Measurements from ENCODE around the gene LDB2.

DNA sequence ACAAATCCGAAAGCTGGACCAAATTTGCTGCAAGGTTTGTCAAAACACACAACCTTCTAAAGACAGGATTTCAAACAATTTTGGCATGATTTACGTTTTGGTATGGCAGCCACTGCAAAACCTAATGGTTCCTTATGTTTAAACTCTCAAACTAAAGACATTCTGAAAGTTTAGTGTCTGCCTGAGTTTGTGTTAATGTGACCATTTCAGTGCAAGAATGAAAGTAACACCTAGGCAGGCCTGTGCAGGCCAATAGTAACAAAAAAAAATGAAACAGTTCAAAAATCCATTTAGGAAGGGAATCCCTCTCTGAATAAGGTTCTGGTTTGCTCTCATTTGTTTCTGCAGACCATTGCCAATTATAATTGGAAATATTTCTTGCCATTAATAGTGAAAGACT lies 1.9 kb upstream of the LDB2 start:
- no peak for TF ChIP-seq EGR1 (IDR thresholded peaks at IDR 0.05)
- TF ChIP-seq EP300 (IDR thresholded peaks at IDR 0.05; ENCODE audit: borderline replicate concordance): no peak
- no peak for TF ChIP-seq RAD21 (IDR thresholded peaks at IDR 0.05; ENCODE audit: low read depth)
- TF ChIP-seq MAX (IDR thresholded peaks at IDR 0.05): no peak
- TF ChIP-seq TAF1 (IDR thresholded peaks at IDR 0.05; ENCODE audit: low read depth): no peak
